ENCODE results near the gene HTRA3.

Gene HTRA3

GRCh38 chr4:8283161-8283560, 13.6 kb downstream of the HTRA3 start:
- no peak for DNase-seq

DNA sequence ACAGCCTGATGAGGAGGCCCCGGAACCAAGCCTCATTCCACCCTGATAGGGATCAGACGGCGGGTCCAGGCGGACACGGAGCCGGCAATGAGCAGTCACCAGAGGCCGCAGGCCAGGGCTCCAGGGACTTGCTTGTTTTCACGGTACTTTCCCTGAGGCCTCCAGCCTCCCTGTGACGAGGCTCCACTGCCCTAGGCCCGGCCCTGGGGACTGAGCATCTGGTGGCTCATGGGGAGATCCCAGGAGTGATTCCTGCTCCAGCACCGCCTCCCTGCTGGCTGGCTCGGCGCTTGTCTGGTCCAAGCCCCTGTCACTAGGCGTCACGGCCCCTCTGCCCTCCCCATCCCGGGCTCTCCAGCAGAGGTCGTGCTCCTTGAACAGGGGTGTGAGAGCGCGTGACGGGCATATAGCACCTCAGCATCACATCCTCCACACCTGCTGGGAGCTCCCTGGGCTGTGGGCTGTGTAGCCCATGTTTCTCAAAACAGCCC, 14.1 kb downstream of the HTRA3 start:
- DNase-seq: no peak

GRCh38 chr4:8284391-8284790, 14.8 kb downstream of the HTRA3 start:
- DNase-seq: no peak

DNA sequence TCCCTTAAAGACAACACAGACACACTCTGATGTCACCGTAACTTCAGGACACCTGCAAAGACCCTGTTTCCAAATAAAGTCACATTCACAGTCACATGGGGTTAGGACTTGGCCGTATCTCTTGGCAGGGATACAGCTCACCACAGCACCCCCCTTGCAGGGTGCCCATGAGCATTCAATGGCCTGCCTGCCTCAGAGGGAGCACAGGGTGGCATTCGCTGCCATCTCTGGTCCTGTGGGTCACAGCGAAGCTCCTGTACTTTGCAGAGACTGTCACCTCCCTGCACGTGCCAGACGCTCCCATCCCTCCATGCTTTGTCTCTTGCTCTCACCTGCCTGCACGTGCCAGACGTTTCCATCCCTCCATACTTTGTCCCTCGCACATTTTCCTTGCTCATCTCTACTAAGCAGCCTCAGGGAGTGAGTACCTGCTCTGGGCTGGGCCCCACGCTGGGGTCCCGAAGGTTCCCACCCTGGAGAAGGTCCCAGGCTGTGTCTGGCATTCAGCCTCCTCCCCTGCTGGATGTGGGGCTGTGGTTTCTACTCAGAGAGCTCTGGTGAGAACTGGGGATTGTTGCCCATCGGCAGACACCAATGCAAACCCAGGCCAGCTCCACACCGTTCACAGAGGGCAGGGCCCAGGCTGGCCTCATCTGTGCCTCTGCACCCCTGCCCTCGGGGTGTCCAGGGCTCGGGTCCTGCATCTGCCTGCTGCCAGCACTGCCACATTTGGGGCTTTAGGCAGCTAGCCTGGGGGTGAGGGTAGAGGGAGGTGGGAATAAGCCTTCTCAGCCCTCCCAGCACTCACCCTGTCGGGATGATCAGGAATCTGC, 15.8 kb downstream of the HTRA3 start:
- DNase-seq: no peak

- DNase-seq: no peak
Measured at GRCh38 chr4:8285976-8286718, 16.6 kb downstream of the HTRA3 start.

GRCh38 chr4:8286719-8287342, 17.3 kb downstream of the HTRA3 start:
- no peak for DNase-seq

DNA sequence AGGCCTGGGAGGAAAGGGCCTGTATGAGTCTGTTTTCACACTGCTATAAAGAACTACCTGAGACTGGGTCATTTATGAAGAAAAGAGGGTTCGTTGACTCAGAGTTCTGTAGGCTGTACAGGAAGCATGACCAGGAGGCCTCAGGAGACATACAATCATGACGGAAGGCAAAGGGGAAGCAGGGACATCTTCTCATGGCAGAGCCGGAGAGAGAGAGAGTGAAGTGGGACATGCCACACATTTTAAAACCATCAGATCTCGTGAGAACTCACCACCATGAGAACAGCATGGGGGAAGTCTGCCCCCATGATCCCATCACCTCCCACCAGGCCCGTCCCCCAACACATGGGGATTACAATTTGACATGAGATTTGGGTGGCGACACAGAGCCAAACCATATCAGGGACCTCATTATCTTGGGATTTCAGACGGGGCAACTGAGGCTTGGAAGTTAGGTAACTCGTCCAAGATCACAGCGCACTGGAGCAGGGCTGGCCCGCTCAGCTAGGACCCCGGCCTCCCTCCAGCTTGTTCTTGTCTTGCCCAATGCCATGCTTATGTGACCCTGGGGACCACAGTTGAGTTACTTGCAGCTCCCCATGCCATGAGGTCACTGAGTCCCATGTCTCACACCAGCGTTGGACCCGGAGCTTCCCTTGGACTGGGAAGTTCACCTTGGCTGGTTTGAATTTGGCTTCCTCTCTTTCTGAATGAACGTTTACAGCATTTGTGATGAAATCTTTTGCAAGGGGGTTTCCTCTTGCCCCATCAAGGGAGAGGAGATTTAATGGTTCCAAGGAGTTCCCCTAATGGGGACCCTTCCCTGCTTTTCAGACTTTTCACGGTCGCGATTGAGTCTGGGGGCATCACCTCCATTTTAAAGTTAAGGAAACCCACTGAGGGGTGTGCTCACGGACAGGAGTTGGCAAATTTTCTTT, 18.1 kb downstream of the HTRA3 start:
- no peak for DNase-seq

DNA sequence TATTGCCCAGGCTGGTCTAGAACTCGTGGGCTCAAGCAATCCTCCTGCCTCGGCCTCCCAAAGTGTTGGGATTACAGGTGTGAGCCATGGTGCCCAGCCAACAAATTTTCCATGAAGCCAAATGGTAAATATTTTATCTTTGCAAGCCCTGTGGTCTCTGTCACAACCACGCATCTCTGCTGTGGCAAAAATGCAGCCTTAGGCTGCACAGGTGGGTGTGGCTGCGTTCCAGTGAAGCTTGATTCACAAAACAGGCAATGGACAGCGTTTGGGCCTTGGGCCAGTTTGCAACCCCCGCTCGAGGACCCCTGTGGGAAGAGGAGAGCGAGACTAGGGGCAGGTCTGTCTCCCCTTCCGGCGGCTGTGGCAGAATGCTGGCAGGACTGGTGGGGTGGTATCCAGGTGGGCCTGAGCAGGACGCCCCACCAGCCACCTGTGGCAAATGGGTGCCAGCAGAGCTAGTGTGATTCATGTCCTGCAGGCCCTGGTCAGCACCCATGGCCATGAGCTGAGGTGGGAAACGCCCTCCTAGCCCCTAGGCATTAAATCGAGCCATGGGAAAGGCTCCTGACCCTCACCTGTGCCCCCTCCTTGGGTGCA, 19.7 kb downstream of the HTRA3 start:
- no peak for DNase-seq

DNA sequence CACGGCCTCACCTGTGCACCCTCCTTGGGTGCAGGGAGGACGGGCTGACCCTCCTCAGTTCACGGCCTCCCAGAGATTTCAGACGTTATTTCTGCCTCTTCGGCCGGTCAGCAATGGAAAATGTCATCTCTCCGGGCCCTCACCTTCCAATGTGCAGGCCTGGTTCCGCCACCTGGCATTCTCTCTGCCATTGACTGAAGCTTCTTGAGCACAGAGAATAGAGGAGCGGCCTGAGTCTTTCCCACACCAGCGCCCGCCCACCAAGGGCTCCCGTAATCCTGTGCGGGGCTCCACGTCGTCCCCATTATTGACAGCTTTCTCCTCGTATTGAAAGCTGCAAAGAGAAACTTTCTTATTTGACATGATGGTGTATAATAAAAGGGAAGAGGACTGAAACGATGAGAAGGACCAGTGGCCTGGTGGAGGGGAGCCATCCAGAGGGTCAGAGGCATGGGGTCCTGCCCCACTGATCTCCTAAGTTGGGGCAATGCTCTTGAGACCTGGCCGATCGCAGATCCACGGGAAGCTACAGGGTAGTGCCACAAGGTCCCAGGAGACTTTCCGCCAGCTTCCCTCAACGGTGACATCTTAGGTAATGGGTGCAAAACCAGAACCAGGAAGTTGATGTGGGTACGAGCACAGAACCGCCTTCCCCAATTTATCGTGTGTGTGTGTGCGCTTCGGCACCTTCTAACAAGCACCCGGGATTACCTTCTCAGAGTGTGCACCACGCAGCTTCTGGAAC, 20.6 kb downstream of the HTRA3 start:
- no peak for DNase-seq

GRCh38 chr4:8290701-8290970, 21.1 kb downstream of the HTRA3 start:
- DNase-seq: no peak

GRCh38 chr4:8291036-8291682, 21.6 kb downstream of the HTRA3 start:
- DNase-seq: no peak

DNA sequence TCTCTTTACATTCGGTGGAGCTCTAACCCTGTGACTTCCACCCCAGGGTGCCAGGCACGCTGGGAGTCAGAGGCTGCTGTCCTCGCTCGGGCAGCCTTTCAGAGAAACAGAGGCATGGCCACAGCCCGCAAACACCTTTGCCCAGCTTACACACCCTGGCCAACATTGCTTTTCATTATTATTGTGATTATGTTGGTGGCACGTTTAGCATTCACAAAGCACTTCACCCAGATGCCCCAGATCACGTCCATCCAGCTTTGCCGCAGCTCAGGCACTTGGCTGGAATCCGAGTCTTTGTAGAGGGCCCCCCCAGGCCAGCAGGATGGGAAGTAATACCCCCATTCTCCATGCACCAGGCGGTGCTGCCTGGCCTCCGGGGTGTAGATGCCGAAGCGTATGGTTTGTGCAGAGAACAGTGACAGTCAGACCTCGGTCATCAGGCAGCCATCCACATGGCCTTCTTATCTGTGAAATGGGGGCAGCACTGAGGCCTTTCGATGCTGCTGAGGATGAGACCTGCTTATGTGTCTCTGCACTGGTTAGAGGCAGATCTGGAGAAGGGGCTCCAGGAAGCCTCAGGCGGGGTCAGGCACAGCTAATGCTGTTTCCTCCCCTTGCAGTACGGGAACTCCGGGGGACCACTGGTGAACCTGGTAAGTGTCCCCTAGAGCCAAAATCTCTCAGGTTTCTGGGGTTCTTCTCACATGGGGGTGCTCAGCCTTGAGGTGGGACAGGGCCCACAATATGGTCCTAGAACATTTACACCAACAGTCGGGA, 22.3 kb downstream of the HTRA3 start:
- DNase-seq: no peak

DNA sequence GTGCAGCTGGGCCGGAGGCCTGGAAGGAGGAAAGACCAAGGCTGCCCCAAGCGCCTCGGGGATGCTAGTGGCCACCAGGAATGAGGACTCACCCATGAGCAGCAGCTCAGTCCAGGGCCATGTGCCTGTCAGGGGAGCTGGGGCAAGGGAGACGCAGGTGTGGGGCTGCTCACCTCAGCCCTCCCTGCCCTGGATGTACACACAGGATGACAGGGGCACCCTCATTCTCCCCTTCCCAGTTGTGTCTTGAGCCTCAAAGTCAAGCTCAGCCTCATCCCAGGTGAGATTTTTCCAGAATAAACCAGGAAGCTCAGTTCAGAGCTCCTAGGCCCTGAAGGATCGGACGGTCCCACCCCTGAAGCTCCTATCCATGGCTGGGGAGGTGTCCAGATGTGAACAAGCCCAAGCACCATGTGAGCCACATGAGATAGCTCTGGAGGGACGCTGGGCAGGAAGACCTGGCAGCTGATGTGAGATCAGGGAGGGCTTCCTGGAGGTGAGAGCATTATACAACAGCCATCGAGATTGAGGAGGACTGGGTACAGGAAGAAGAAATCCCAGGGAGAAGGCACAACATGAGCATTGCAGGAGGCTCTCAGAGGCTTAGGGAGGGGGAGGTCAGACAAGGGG, 23.0 kb downstream of the HTRA3 start:
- DNase-seq: no peak

- no peak for DNase-seq
Measured at GRCh38 chr4:8293131-8293975, 23.8 kb downstream of the HTRA3 start.

DNA sequence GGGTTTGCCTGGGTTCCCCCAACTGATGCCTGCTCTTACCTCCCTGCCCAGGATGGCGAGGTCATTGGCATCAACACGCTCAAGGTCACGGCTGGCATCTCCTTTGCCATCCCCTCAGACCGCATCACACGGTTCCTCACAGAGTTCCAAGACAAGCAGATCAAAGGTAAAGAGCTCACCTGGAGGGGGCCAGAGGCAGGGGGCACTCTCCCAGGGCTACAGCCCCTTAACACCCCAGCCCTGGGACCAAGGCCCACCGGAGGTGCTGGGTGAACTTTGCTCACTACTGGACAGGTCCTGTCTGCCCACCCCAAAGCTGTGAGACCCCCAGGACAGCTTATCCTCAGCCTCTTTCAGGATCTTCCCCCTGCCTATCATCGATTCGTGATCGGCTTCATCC, 24.5 kb downstream of the HTRA3 start:
- no peak for DNase-seq

DNA sequence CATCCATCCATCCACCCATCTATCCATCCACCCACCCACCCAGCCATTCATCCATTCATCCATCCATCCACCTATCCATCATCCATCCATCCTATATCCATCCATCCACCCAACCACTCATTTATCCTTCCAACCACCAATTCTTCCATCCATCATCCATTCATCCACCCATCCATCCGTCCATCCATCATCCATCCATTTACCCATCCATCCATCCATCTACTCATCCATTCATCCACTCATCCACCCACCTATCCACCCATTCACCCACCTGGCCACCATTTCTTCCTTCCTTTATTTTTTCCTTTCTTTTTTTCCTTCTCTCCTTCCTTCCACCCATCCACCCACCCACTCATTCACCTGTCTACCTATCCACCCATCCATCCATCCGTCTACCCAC, 25.2 kb downstream of the HTRA3 start:
- DNase-seq: no peak

DNA sequence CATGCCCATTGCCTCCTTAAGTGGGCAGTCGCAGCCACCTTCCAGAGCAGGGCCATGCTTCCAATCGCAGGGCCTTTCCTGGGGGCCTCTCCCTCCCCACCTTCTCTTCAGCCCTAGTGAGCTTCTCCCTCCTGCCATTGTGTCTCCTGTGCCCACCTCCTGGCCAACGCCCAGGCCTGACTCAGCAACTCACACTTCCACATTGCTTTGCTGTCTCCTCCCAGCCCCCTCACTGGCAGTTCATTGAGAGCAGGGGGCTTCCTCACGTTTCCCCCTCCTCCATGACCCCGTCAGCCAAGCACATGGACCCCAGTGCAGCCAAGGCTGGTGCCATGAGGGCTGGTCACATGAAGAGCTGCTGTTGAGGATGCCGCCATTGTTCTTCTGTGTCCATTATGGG, 25.9 kb downstream of the HTRA3 start:
- no peak for DNase-seq

DNA sequence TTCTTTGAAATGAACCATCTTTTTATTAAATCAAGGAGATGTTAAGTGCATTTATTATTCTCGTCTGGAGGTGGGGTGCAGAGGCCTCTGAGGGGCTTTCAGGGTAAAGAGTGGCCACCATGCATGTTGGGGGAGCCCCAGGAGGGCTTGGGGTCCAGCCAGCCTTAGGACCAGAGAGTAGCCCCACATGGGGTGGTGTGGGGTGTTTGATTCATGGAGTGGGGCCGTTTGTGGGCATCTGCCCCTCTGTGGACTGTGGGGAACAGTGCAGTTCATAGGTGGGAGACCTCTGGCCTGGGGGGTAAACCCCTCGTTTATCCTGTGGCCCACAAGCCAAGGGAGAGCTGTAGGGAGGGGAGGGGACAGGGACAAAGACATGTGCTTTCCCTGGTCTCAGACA, 26.9 kb downstream of the HTRA3 start:
- DNase-seq: no peak

GRCh38 chr4:8297141-8297601, 27.6 kb downstream of the HTRA3 start:
- no peak for DNase-seq
